Measurements from ENCODE around the gene MLLT10.
"Not testable (repeated sequence)": the region's sequence is repeated elsewhere in the genome, so short reads cannot be mapped to it uniquely, and the experiment has no call there.

MLLT10 gene

GRCh38 chr10:21529032-21529910, 4.8 kb upstream of the MLLT10 start:
- peak in 1 of 2 experiments; percentile 17 for DNase-seq

- no peak for DNase-seq
These were observed 3.9 kb upstream of the MLLT10 start for GRCh38 chr10:21530168-21530567.

- peak in 1 of 2 experiments; percentile 22 for DNase-seq
These were observed 3.4 kb upstream of the MLLT10 start for GRCh38 chr10:21530641-21531040.

- peak in 1 of 2 experiments; percentile 21 for DNase-seq
These were observed 2.9 kb upstream of the MLLT10 start for GRCh38 chr10:21531164-21531563.

GRCh38 chr10:21532694-21533466, 1.2 kb upstream of the MLLT10 start:
- DNase-seq: peak in 1 of 2 experiments; percentile 41

GRCh38 chr10:21534280-21534586, 201 bp downstream of the MLLT10 start:
- no peak for DNase-seq

GRCh38 chr10:21534604-21535493, 817 bp downstream of the MLLT10 start:
- peak; percentile 59 to 71 for DNase-seq

- no peak for DNase-seq
These were observed 1.5 kb downstream of the MLLT10 start for GRCh38 chr10:21535494-21535965.

GRCh38 chr10:21535976-21536375, 1.9 kb downstream of the MLLT10 start:
- not testable (repeated sequence) for DNase-seq

GRCh38 chr10:21536874-21537273, 2.8 kb downstream of the MLLT10 start:
- DNase-seq: no peak

- not testable (repeated sequence) for DNase-seq
These were observed 6.7 kb downstream of the MLLT10 start for GRCh38 chr10:21540701-21541100.

- no peak for DNase-seq
These were observed 13.2 kb downstream of the MLLT10 start for GRCh38 chr10:21547246-21547645.

GRCh38 chr10:21552638-21553037, 18.6 kb downstream of the MLLT10 start:
- DNase-seq: no peak

GRCh38 chr10:21556527-21556926, 22.5 kb downstream of the MLLT10 start:
- DNase-seq: no peak

- not testable (repeated sequence) for DNase-seq
These were observed 25.0 kb downstream of the MLLT10 start for GRCh38 chr10:21558984-21559383.

GRCh38 chr10:21570761-21571521, 36.9 kb downstream of the MLLT10 start:
- no peak for DNase-seq

GRCh38 chr10:21572578-21572977, 38.5 kb downstream of the MLLT10 start:
- no peak for DNase-seq

GRCh38 chr10:21574514-21574913, 40.5 kb downstream of the MLLT10 start:
- not testable (repeated sequence) for DNase-seq

GRCh38 chr10:21579291-21579690, 45.3 kb downstream of the MLLT10 start:
- DNase-seq: no peak

- DNase-seq: not testable (repeated sequence)
These were observed 47.4 kb downstream of the MLLT10 start for GRCh38 chr10:21581421-21581834.

GRCh38 chr10:21584834-21585530, 51.0 kb downstream of the MLLT10 start:
- no peak for DNase-seq

Data from NCI-H526 (cell line).